Measurements from ENCODE around the gene NT5C2. TPM values are rescaled to one million over a fixed set of nuclear protein-coding genes. Genes with fewer than 3 reads are reported as not detected.

The NT5C2 gene
- polyA plus RNA-seq, 1 donor (not counting 4 experiments of a cell fraction or from before 2014, with no cell fraction given), result 88.6 TPM

- no peak for TF ChIP-seq EZH2 (IDR thresholded peaks at IDR 0.05; ENCODE audit: low read length)
- no peak for TF ChIP-seq CTCF (optimal IDR thresholded peaks at IDR 0.05 in 1 of 3, IDR thresholded peaks at IDR 0.05 in 1 of 3, conservative IDR thresholded peaks at IDR 0.05 in 1 of 3; ENCODE audit: extremely low read depth in 1 of 3, insufficient read depth in 2 of 3, low read length in 3 of 3)
- Histone ChIP-seq H3K36me3 (ENCODE audit: control insufficient read depth in 2 of 2, extremely low read depth in 1 of 2, insufficient read depth in 2 of 2, low read length in 2 of 2) (no peaks in the 10 kb centered on the region), H3K27me3 (ENCODE audit: control insufficient read depth, extremely low read depth, insufficient read depth, low read length) (no peaks in the 10 kb centered on the region), H3K9ac (ENCODE audit: control insufficient read depth, extremely low read depth, insufficient read depth, low read length) (no peak overlapping the region), H3K4me1 (ENCODE audit: control insufficient read depth, extremely low read depth, insufficient read depth, low read length) (no peaks in the 10 kb centered on the region), H4K20me1 (ENCODE audit: control insufficient read depth, extremely low read depth, insufficient read depth, low read length) (no peaks in the 10 kb centered on the region), H3K79me2 (ENCODE audit: control insufficient read depth, insufficient read depth, low read length) (no peaks in the 10 kb centered on the region), H3K4me2 (ENCODE audit: control insufficient read depth, extremely low read depth, insufficient read depth, low read depth, low read length) (no peak overlapping the region), H3K4me3 (ENCODE audit: control insufficient read depth in 2 of 3, extremely low read depth in 1 of 3, insufficient read depth in 2 of 3, low read depth in 1 of 3, low read length in 3 of 3) (no peak overlapping the region), H3K27ac (ENCODE audit: control insufficient read depth, insufficient read depth, low read length) (no peak overlapping the region), H3K9me1 (ENCODE audit: control insufficient read depth, extremely low read depth, insufficient read depth, low read length) (no peaks in the 10 kb centered on the region), H2AFZ (ENCODE audit: control insufficient read depth, low read length) (no peak overlapping the region), H3K9me3 (ENCODE audit: control insufficient read depth, low read depth, low read length) (no peaks in the 10 kb centered on the region)
- no peak for FAIRE-seq
- DNase-seq (ENCODE audit: low read depth, low spot score), result no peak
- dilution Hi-C loops (cut with MboI; ENCODE audit: extremely low pct_ligation_motif_present, low sequenced_read_pairs), result no loop called here
Observed at GRCh38 chr10:103072891-103073290, 120.2 kb downstream of the NT5C2 start.

GRCh38 chr10:103072276-103072675 lies 120.8 kb downstream of the NT5C2 start:
- no peaks in the 10 kb centered on the region for H3K9me3 ChIP-seq (ENCODE audit: control insufficient read depth, low read depth, low read length)
- FAIRE-seq, result no peak
- H3K4me2 ChIP-seq (ENCODE audit: control insufficient read depth, extremely low read depth, insufficient read depth, low read depth, low read length), result no peak overlapping the region
- no peaks in the 10 kb centered on the region for H4K20me1 ChIP-seq (ENCODE audit: control insufficient read depth, extremely low read depth, insufficient read depth, low read length)
- TF ChIP-seq CTCF (optimal IDR thresholded peaks at IDR 0.05 in 1 of 3, IDR thresholded peaks at IDR 0.05 in 1 of 3, conservative IDR thresholded peaks at IDR 0.05 in 1 of 3; ENCODE audit: extremely low read depth in 1 of 3, insufficient read depth in 2 of 3, low read length in 3 of 3), result no peak
- no peak for TF ChIP-seq EZH2 (IDR thresholded peaks at IDR 0.05; ENCODE audit: low read length)
- no peaks in the 10 kb centered on the region for H3K79me2 ChIP-seq (ENCODE audit: control insufficient read depth, insufficient read depth, low read length)
- no peaks in the 10 kb centered on the region for H3K4me1 ChIP-seq (ENCODE audit: control insufficient read depth, extremely low read depth, insufficient read depth, low read length)
- dilution Hi-C loops (cut with MboI; ENCODE audit: extremely low pct_ligation_motif_present, low sequenced_read_pairs), result no loop called here
- H3K4me3 ChIP-seq (ENCODE audit: control insufficient read depth in 2 of 3, extremely low read depth in 1 of 3, insufficient read depth in 2 of 3, low read depth in 1 of 3, low read length in 3 of 3), result no peak overlapping the region
- no peak for DNase-seq (ENCODE audit: low read depth, low spot score)
- no peak overlapping the region for H3K9ac ChIP-seq (ENCODE audit: control insufficient read depth, extremely low read depth, insufficient read depth, low read length)
- no peak overlapping the region for H2AFZ ChIP-seq (ENCODE audit: control insufficient read depth, low read length)
- H3K27ac ChIP-seq (ENCODE audit: control insufficient read depth, insufficient read depth, low read length), result no peak overlapping the region
- no peaks in the 10 kb centered on the region for H3K9me1 ChIP-seq (ENCODE audit: control insufficient read depth, extremely low read depth, insufficient read depth, low read length)
- no peaks in the 10 kb centered on the region for H3K27me3 ChIP-seq (ENCODE audit: control insufficient read depth, extremely low read depth, insufficient read depth, low read length)
- no peaks in the 10 kb centered on the region for H3K36me3 ChIP-seq (ENCODE audit: control insufficient read depth in 2 of 2, extremely low read depth in 1 of 2, insufficient read depth in 2 of 2, low read length in 2 of 2)

Measured in keratinocyte (primary cell).